H1 (cell line): ENCODE data around the gene SPAG8.

Experiments
- GABPA ChIP-seq: IDR thresholded peaks from 2 replicates; pipeline ENCODE4 v1.6.1; 2011; ENCODE audit warnings: mild to moderate bottlenecking, low read length, moderate library complexity, borderline replicate concordance; ENCODE audit not compliant: insufficient read depth
- POLR2A ChIP-seq, 2 experiments: IDR thresholded peaks; 1 replicate in 1 of 2; 2 replicates in 1 of 2; pipeline ENCODE4 v1.6.1; 2011; ENCODE audit warnings: low read depth in 2 of 2, low read length in 2 of 2, mild to moderate bottlenecking in 2 of 2; ENCODE audit errors: control extremely low read depth in 1 of 2
- POLR2AphosphoS5 ChIP-seq: IDR thresholded peaks from 2 replicates; pipeline ENCODE4 v1.6.1; 2011; ENCODE audit warnings: low read depth, low read length
- RNF2 ChIP-seq: fragments of 200-900, 300-1000 bp; sonication (generic); IDR thresholded peaks from 2 replicates; pipeline ENCODE4 v1.7.1; 2016; ENCODE audit warnings: borderline replicate concordance, low read depth, mild to moderate bottlenecking, antibody characterized with exemption, low read length; ENCODE audit not compliant: poor library complexity, severe bottlenecking; ENCODE audit errors: missing control alignments
- TF ChIP-seq, protein P1 (sequence below), 3 experiments: IDR thresholded peaks; 1 replicate in 2 of 3; 2 replicates in 1 of 3; pipeline versions ENCODE4 v1.5.1 to v1.6.1; 2011; ENCODE audit warnings: low read length in 3 of 3, mild to moderate bottlenecking in 3 of 3, inconsistent platforms in 2 of 3, low read depth in 1 of 3, moderate library complexity in 1 of 3; ENCODE audit not compliant: insufficient read depth in 1 of 3; ENCODE audit errors: control extremely low read depth in 1 of 3

DNA sequence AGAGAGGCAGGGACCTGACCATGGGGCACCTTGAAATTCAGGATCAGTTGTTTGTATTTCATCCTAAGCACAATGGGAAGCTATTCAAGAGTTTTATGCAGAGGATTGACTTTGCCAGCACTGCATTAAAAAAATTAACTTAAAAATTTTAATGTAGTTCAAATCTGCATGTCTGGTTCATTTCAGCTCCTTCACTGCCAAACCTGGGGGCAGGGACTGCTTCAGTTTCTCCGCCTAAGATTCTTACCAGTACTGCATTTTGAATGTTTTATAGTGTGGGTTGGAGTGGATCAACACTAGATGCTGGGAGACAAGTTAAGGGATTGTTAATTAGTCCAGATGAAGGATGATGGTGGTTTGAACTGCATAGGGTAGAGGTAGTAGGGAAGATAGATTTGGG lies 42.3 kb downstream of the SPAG8 start:
- TF ChIP-seq, protein P1, sequence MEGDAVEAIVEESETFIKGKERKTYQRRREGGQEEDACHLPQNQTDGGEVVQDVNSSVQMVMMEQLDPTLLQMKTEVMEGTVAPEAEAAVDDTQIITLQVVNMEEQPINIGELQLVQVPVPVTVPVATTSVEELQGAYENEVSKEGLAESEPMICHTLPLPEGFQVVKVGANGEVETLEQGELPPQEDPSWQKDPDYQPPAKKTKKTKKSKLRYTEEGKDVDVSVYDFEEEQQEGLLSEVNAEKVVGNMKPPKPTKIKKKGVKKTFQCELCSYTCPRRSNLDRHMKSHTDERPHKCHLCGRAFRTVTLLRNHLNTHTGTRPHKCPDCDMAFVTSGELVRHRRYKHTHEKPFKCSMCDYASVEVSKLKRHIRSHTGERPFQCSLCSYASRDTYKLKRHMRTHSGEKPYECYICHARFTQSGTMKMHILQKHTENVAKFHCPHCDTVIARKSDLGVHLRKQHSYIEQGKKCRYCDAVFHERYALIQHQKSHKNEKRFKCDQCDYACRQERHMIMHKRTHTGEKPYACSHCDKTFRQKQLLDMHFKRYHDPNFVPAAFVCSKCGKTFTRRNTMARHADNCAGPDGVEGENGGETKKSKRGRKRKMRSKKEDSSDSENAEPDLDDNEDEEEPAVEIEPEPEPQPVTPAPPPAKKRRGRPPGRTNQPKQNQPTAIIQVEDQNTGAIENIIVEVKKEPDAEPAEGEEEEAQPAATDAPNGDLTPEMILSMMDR (IDR thresholded peaks at IDR 0.05; ENCODE audit: control extremely low read depth in 1 of 3, insufficient read depth in 1 of 3, low read depth in 1 of 3, low read length in 3 of 3), result no peak
- no peak for TF ChIP-seq POLR2A (IDR thresholded peaks at IDR 0.05; ENCODE audit: control extremely low read depth in 1 of 2, low read depth in 2 of 2, low read length in 2 of 2)
- no peak for TF ChIP-seq POLR2AphosphoS5
- TF ChIP-seq GABPA, result no peak
- TF ChIP-seq RNF2, result no peak
